ENCODE data around the gene RGS3. TPM values are rescaled to one million over a fixed set of nuclear protein-coding genes. Genes with fewer than 3 reads are reported as not detected.

RGS3 gene
- total and polyA plus RNA-seq, 2 of the 13 experiments (the other 11 are each of a cell fraction or from before 2014, with no cell fraction given): 17.1 to 28.8 TPM

- TF ChIP-seq KIAA2018 (CRISPR knock-in tag; IDR thresholded peaks at IDR 0.05; ENCODE audit: borderline replicate concordance) (no peak), TIGD3 (CRISPR knock-in tag; IDR thresholded peaks at IDR 0.05; ENCODE audit: borderline replicate concordance) (no peak), ATM (IDR thresholded peaks at IDR 0.05; ENCODE audit: borderline replicate concordance) (no peak), ZSCAN25 (CRISPR knock-in tag; IDR thresholded peaks at IDR 0.05) (peak; percentile 56; the same call in 1 of the 2 replicates), YEATS2 (CRISPR knock-in tag; IDR thresholded peaks at IDR 0.05; ENCODE audit: borderline replicate concordance) (no peak), ZNF510 (CRISPR knock-in tag; IDR thresholded peaks at IDR 0.05; ENCODE audit: low read depth) (0 out of 2 replicates have a peak, but pooled peaks have one; percentile 69), HOXA5 (CRISPR knock-in tag; IDR thresholded peaks at IDR 0.05) (peak; percentile 73; the same call in 1 of the 2 replicates), ZNF781 (CRISPR knock-in tag; IDR thresholded peaks at IDR 0.05; ENCODE audit: borderline replicate concordance, not compliant biosample characterization) (no peak), ZNF333 (CRISPR knock-in tag; IDR thresholded peaks at IDR 0.05; ENCODE audit: borderline replicate concordance) (no peak), ZNF232 (CRISPR knock-in tag; IDR thresholded peaks at IDR 0.05; ENCODE audit: borderline replicate concordance) (peak; percentile 32; the same call in 1 of the 2 replicates), ZNF784 (CRISPR knock-in tag; IDR thresholded peaks at IDR 0.05; ENCODE audit: borderline replicate concordance) (no peak), SRF (IDR thresholded peaks at IDR 0.05; ENCODE audit: low read depth, low read length) (no peak), ZNF543 (CRISPR knock-in tag; IDR thresholded peaks at IDR 0.05) (peak; percentile 71; the same call in 1 of the 2 replicates), ZNF574 (CRISPR knock-in tag; IDR thresholded peaks at IDR 0.05) (peak; percentile 59; the same call in 1 of the 2 replicates), SP2 (CRISPR knock-in tag; IDR thresholded peaks at IDR 0.05) (no peak)
Observed at GRCh38 chr9:113609562-113610318, 146.2 kb downstream of the RGS3 start (continued).
